GM12878 (cell line): ENCODE results near the gene IRF1. TPM values are rescaled to one million over a fixed set of nuclear protein-coding genes. Genes with fewer than 3 reads are reported as not detected.

Experiments
- ATAC-seq: fragments of 200-7000 bp; cut with Tn5 transposase; 3 replicates; pipeline ENCODE4 v1.9.1; 2020; ENCODE audit warnings: mild to moderate bottlenecking, moderate library complexity
- BruUV-seq: library from RNA; stranded (reverse); fragments of 400-500 nt; replicated peaks from 2 replicates; lab custom pipeline; 2021; lab: Mats Ljungman, UMichigan
- CTCF ChIA-PET: fragments of 300-600 bp; sonication (Branson Sonifier 250); formaldehyde crosslinking; extraction: SDS; loops from one replicate; lab custom pipeline; 2021; ENCODE audit warnings: inconsistent platforms; lab: Yijun Ruan, JAX
- POLR2A ChIA-PET: fragments of 350-600 bp; formaldehyde crosslinking; extraction: SDS; loops from one replicate; lab custom pipeline; 2021; ENCODE audit warnings: inconsistent platforms; lab: Charles Lee
- RAD21 ChIA-PET: fragments of 300-600 bp; sonication (Branson Sonifier 250); formaldehyde crosslinking; loops from one replicate; lab custom pipeline; 2023; ENCODE audit warnings: antibody characterized with exemption; ENCODE audit not compliant: unreplicated experiment; lab: Charles Lee
- SMC1A ChIA-PET: fragments of 300-600 bp; sonication (Branson Sonifier 250); formaldehyde crosslinking; loops from one replicate; lab custom pipeline; 2023; ENCODE audit not compliant: unreplicated experiment, uncharacterized antibody; lab: Charles Lee
- DNase-seq: peaks from one replicate; pipeline ENCODE4 v3.0.0-alpha.2; 2011; ENCODE audit warnings: low read depth, low spot score
- FAIRE-seq: peaks from 3 replicates; lab custom pipeline; 2011; peaks lifted over from hg19 to GRCh38; lab: Jason Lieb, UNC
- H2AFZ ChIP-seq: 2 replicates; pipeline ENCODE4 v1.6.0; 2011; ENCODE audit warnings: low read depth, low read length, control low read depth; ENCODE audit not compliant: control insufficient read depth
- H3K27ac ChIP-seq: 2 replicates; pipeline ENCODE4 v1.5.1; 2011; ENCODE audit warnings: control low read depth; ENCODE audit not compliant: control insufficient read depth, insufficient read depth
- H3K27me3 ChIP-seq, 2 experiments: replicated peaks in 1 of 2; 2 replicates each; pipeline versions ENCODE4 v1.6.0 to v1.6.1; 2011; ENCODE audit warnings: low read length in 1 of 2; ENCODE audit not compliant: control insufficient read depth in 2 of 2, insufficient read depth in 2 of 2
- H3K36me3 ChIP-seq, 2 experiments: 2 replicates each; pipeline ENCODE4 v1.5.1; 2011; ENCODE audit warnings: low read length in 1 of 2; ENCODE audit not compliant: control insufficient read depth in 2 of 2, insufficient read depth in 2 of 2
- H3K4me1 ChIP-seq: 2 replicates; pipeline ENCODE4 v1.6.1; 2011; ENCODE audit warnings: mild to moderate bottlenecking, low read length, moderate library complexity, mixed read lengths; ENCODE audit not compliant: control insufficient read depth, insufficient read depth
- H3K4me2 ChIP-seq: 2 replicates; pipeline ENCODE4 v1.6.0; 2011; ENCODE audit warnings: control low read depth; ENCODE audit not compliant: control insufficient read depth, insufficient read depth
- H3K4me3 ChIP-seq: fragments of 200-600 bp; sonication (generic); 2 replicates; pipeline ENCODE4 v1.5.1; 2016
- H3K79me2 ChIP-seq: 2 replicates; pipeline ENCODE4 v1.6.0; 2011; ENCODE audit warnings: low read length; ENCODE audit not compliant: control insufficient read depth, insufficient read depth
- H3K9ac ChIP-seq: 2 replicates; pipeline ENCODE4 v1.8.0; 2011; ENCODE audit warnings: low read length, control low read depth, mixed read lengths; ENCODE audit not compliant: control insufficient read depth, insufficient read depth
- H3K9me3 ChIP-seq: replicated peaks from 3 replicates; pipeline ENCODE4 v1.5.1; 2011; ENCODE audit warnings: mild to moderate bottlenecking, low read length; ENCODE audit not compliant: control insufficient read depth, insufficient read depth
- H4K20me1 ChIP-seq: 2 replicates; pipeline ENCODE4 v1.6.0; 2011; ENCODE audit not compliant: control insufficient read depth, insufficient read depth
- BRCA1 ChIP-seq: IDR thresholded peaks from 2 replicates; pipeline ENCODE4 v1.6.1; 2011; ENCODE audit warnings: low read depth, low read length, improper control_type of control experiment
- CBX3 ChIP-seq: fragments of 200-600 bp; sonication (generic); IDR thresholded peaks from 2 replicates; pipeline ENCODE4 v1.6.1; 2016; ENCODE audit warnings: low read depth, borderline replicate concordance
- CHD1 ChIP-seq: IDR thresholded peaks from 2 replicates; pipeline ENCODE4 v1.6.1; 2012; ENCODE audit warnings: low read depth, low read length, improper control_type of control experiment
- IKZF1 ChIP-seq: fragments of 450-650 bp; conservative IDR thresholded peaks from 2 replicates; pipeline ENCODE4 v1.6.1; 2017; ENCODE audit warnings: antibody characterized with exemption, mild to moderate bottlenecking
- KAT2A ChIP-seq: conservative IDR thresholded peaks from 2 replicates; pipeline ENCODE4 v1.6.1; 2011; ENCODE audit warnings: low read depth, low read length; ENCODE audit not compliant: control insufficient read depth
- KDM1A ChIP-seq: fragments of 200-600 bp; sonication (generic); IDR thresholded peaks from 2 replicates; pipeline ENCODE4 v1.6.1; 2016; ENCODE audit warnings: borderline replicate concordance
- MEF2B ChIP-seq: fragments of 450-650 bp; IDR thresholded peaks from 2 replicates; pipeline ENCODE4 v1.6.1; 2018; ENCODE audit warnings: mild to moderate bottlenecking, moderate library complexity; ENCODE audit not compliant: partially characterized antibody, poor library complexity, severe bottlenecking
- NFYB ChIP-seq: IDR thresholded peaks from 2 replicates; pipeline ENCODE4 v1.6.1; 2011; ENCODE audit warnings: low read depth, mild to moderate bottlenecking, low read length, improper control_type of control experiment, moderate library complexity; ENCODE audit not compliant: insufficient read depth
- NR2C2 ChIP-seq: IDR thresholded peaks from 2 replicates; pipeline ENCODE4 v1.6.1; 2011; ENCODE audit warnings: borderline replicate concordance, low read depth; ENCODE audit not compliant: control insufficient read depth, insufficient read length
- POLR2AphosphoS5 ChIP-seq: IDR thresholded peaks from 2 replicates; pipeline ENCODE4 v1.6.1; 2011; ENCODE audit warnings: mild to moderate bottlenecking, low read length, inconsistent platforms
- RELA ChIP-seq: fragments of 450-650 bp; IDR thresholded peaks from 2 replicates; pipeline ENCODE4 v1.8.0; 2014; ENCODE audit warnings: borderline replicate concordance; ENCODE audit not compliant: partially characterized antibody
- SIN3A ChIP-seq: IDR thresholded peaks from 2 replicates; pipeline ENCODE4 v1.6.1; 2012; ENCODE audit warnings: low read depth, low read length, improper control_type of control experiment
- SMAD5 ChIP-seq: IDR thresholded peaks from 2 replicates; pipeline ENCODE4 v1.6.1; 2016; ENCODE audit warnings: antibody characterized with exemption, low read depth
- SMC3 ChIP-seq: IDR thresholded peaks from 2 replicates; pipeline ENCODE4 v1.6.1; 2011; ENCODE audit warnings: low read length, improper control_type of control experiment, borderline replicate concordance
- ZNF384 ChIP-seq: IDR thresholded peaks from 2 replicates; pipeline ENCODE4 v1.6.1; 2012; ENCODE audit warnings: low read depth, mild to moderate bottlenecking, low read length, improper control_type of control experiment, borderline replicate concordance
- WGBS: methylation state at CpG from one replicate; pipeline ENCODE4 v1.1.6; 2016; ENCODE audit warnings: low lambda C conversion rate; ENCODE audit not compliant: insufficient replicate concordance, insufficient coverage; ENCODE audit errors: missing lambda C conversion rate; 5-methylcytosine and 5-hydroxymethylcytosine counted together
- in situ Hi-C: fragments of 300-500 bp; cut with MboI; formaldehyde crosslinking; loops from 9 replicates; pipeline ENCODE4 v1.14.3; 2018; ENCODE audit warnings: mixed read lengths
- intact Hi-C: fragments of 100-400 bp; cut with micrococcal nuclease; formaldehyde crosslinking; loops from one replicate; pipeline ENCODE4 v1.14.2; 2022; ENCODE audit not compliant: unreplicated experiment
- polyA plus RNA-seq, 11 experiments: library from polyadenylated mRNA; depleted of rRNA in 4 of 11; unstranded in 6 of 11; stranded (reverse) in 5 of 11; fragments of >200 nt; fragmentation: Nextera tagmentation in 4 of 11; fragmentation: Illumina TruSeq in 1 of 11; extraction: Ambion mirVana in 4 of 11; extraction: Trizol in 1 of 11; gene quantifications; 1 replicate in 1 of 11; 2 replicates in 10 of 11; pipeline versions ENCODE4 v1.2.1 to v1.2.3, GENCODE V29; 2011 to 2016; ENCODE audit warnings: inconsistent platforms in 2 of 11, missing spikeins in 2 of 11, low read depth in 1 of 11
- total RNA-seq, 4 experiments: library from RNA; depleted of rRNA in 3 of 4; stranded (reverse); fragments of >200 nt in 3 of 4; fragmentation: Illumina TruSeq in 1 of 4; extraction: Trizol in 1 of 4; gene quantifications; 2 replicates each; pipeline versions ENCODE4 v1.2.1 to v1.2.3, GENCODE V29; 2013 to 2021
- TF ChIP-seq, protein P1 (sequence below): fragments of 450-650 bp; formaldehyde crosslinking; IDR thresholded peaks from 2 replicates; pipeline ENCODE4 v1.4.0; 2020; ENCODE audit warnings: mild to moderate bottlenecking, moderate library complexity

The IRF1 gene
- total and polyA plus RNA-seq, 10 of the 15 experiments (the other 5 are each of a cell fraction or from before 2014, with no cell fraction given), result 6.9 to 68.0 (median 49.6) TPM

DNA sequence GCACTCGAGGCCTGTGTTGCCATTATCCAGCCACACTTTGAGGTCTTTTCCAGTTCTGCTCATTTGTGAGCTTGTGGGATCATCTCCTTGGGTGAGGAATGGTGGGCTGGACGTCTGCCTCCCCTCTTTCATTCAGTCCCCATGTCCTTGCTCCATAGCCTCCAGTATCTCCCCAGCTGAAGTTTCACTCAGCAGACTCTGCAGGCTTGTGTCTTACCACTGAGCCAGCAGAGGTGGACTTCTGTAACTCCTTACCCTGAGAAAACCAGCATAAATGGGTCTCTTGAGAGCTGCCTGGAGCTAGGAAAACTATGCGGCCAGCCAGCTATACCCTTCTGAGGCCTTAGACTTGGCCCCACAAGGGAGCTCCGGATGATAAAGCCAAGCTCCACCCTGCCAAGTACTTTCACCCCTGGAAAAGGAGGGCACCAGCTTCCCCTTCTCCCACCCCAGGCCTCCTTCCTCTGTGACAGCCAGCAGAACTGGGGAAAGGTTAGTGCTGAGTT, 12.2 kb downstream of the IRF1 start (continued):
- TF ChIP-seq, protein P1, sequence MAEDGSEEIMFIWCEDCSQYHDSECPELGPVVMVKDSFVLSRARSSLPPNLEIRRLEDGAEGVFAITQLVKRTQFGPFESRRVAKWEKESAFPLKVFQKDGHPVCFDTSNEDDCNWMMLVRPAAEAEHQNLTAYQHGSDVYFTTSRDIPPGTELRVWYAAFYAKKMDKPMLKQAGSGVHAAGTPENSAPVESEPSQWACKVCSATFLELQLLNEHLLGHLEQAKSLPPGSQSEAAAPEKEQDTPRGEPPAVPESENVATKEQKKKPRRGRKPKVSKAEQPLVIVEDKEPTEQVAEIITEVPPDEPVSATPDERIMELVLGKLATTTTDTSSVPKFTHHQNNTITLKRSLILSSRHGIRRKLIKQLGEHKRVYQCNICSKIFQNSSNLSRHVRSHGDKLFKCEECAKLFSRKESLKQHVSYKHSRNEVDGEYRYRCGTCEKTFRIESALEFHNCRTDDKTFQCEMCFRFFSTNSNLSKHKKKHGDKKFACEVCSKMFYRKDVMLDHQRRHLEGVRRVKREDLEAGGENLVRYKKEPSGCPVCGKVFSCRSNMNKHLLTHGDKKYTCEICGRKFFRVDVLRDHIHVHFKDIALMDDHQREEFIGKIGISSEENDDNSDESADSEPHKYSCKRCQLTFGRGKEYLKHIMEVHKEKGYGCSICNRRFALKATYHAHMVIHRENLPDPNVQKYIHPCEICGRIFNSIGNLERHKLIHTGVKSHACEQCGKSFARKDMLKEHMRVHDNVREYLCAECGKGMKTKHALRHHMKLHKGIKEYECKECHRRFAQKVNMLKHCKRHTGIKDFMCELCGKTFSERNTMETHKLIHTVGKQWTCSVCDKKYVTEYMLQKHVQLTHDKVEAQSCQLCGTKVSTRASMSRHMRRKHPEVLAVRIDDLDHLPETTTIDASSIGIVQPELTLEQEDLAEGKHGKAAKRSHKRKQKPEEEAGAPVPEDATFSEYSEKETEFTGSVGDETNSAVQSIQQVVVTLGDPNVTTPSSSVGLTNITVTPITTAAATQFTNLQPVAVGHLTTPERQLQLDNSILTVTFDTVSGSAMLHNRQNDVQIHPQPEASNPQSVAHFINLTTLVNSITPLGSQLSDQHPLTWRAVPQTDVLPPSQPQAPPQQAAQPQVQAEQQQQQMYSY (CRISPR knock-in tag), result no peak
- TF ChIP-seq SMAD5 (no peak), POLR2AphosphoS5 (no peak), CBX3 (no peak), ZNF384 (no peak)

DNA sequence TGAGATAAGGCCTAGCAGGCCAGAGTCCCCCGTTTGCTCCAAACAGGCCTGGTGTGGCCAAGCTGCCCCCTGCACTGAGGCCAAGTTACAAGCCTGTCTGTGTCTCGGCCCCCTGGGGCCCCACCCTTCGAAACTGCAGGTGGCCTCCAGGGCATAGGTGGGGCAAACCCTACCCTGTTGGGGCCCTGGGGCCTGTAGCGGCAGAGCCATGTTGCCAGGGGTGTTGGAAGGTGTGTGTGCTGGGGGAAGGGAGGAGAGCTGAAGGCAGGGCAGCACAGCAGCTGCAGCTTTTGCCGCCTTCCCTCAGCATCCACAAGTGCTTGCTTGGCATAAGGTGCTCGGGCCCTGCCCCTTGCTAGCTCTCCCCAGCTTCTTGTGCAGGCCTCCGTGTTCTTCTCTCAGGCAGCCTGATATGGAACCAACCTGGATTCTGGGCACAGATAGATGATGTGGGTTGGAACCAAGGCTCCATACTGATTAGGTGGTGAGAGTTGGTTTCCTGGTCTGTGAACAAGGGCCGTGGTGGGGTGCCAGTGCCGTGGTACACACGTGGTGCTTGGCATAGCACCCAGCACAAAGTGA, 12.7 kb downstream of the IRF1 start:
- H3K27me3 ChIP-seq, result no peaks in the 10 kb centered on the region
- BruUV-seq, result no TSS peak
- no peak for DNase-seq
- no peaks in the 10 kb centered on the region; a peak in 2 of 4 replicates for H3K36me3 ChIP-seq
- H3K4me3 ChIP-seq, result no peak overlapping the region
- CTCF ChIA-PET, result interaction anchor here (1.1 to 5.7 kb wide), 6 partner anchors 11 to 63 kb away, joined by 3 to 40 read pairs (median 22); partner anchors contain the start of gene IRF1
- no peaks in the 10 kb centered on the region for H4K20me1 ChIP-seq
- 34% methylated on average over 10 of the region's 10 CpGs for WGBS
- no peak for FAIRE-seq
- H3K9ac ChIP-seq, result no peak overlapping the region
- RAD21 ChIA-PET, result interaction anchor here (1.0 to 27.2 kb wide), 7 partner anchors 11 to 91 kb away, joined by 4 to 453 read pairs (median 29); partner anchors contain the start of gene IRF1
- H3K79me2 ChIP-seq, result no peaks in the 10 kb centered on the region; the same call in 1 of the 2 replicates
- H3K27ac ChIP-seq, result peak overlapping the region; percentile 6; the same call in 1 of the 2 replicates
- ATAC-seq, result peak; percentile 13
- intact Hi-C loops, result no loop called here
- SMC1A ChIA-PET, result interaction anchor here (0.8 to 5.7 kb wide), 14 partner anchors 8 to 99 kb away, joined by 3 to 63 read pairs (median 10); partner anchors contain the start of gene IRF1
- no peak overlapping the region for H3K4me2 ChIP-seq
- in situ Hi-C loops, result no loop called here
- no peak overlapping the region for H2AFZ ChIP-seq
- peaks cover 33% of the 10 kb centered on the region for H3K4me1 ChIP-seq
- H3K9me3 ChIP-seq, result no peaks in the 10 kb centered on the region
- POLR2A ChIA-PET, result interaction anchor here (0.6 to 24.5 kb wide), 10 partner anchors 7 to 184 kb away, joined by 3 to 389 read pairs (median 20); partner anchors contain the start of gene IRF1
- TF ChIP-seq CHD1 (no peak), SMC3 (no peak), SMAD5 (no peak), NFYB (no peak), SIN3A (no peak), IKZF1 (no peak), RELA (no peak), BRCA1 (no peak), KAT2A (no peak), NR2C2 (no peak), MEF2B (peak; percentile 48), KDM1A (no peak)
